Heart left ventricle (tissue), 16 donors: ENCODE measurements around the gene RAB23. TPM values are rescaled to one million over a fixed set of nuclear protein-coding genes. Genes with fewer than 3 reads are reported as not detected.

ENCODE experiments used
- ATAC-seq, 4 donors: fragments of 200-7000 bp; cut with Tn5 transposase; one replicate each; pipeline ENCODE4 v1.9.1; 2020 to 2022; ENCODE audit warnings: moderate library complexity in 4 of 4, mild to moderate bottlenecking in 3 of 4, moderate number of reproducible peaks in 1 of 4
- DNase-seq, 5 donors: peaks; one replicate each; pipeline ENCODE4 v3.0.0-alpha.2; 2020
- H3K27ac ChIP-seq, 12 donors: fragments of 200-600 bp; sonication (generic) in 4 of 12; one replicate each; pipeline versions ENCODE4 v1.5.0 to v1.8.0; 2016 to 2022; ENCODE audit warnings: mild to moderate bottlenecking in 2 of 12
- H3K27me3 ChIP-seq, 9 donors: fragments of 200-600 bp; sonication (generic) in 2 of 9; one replicate each; pipeline versions ENCODE4 v1.5.1 to v1.8.0; 2016 to 2022; ENCODE audit warnings: mild to moderate bottlenecking in 3 of 9
- H3K36me3 ChIP-seq, 9 donors: fragments of 200-600 bp; sonication (generic) in 2 of 9; one replicate each; pipeline versions ENCODE4 v1.5.0 to v1.8.0; 2018 to 2022; ENCODE audit warnings: mild to moderate bottlenecking in 2 of 9
- H3K4me1 ChIP-seq, 12 donors: fragments of 200-600 bp; sonication (generic) in 4 of 12; one replicate each; pipeline versions ENCODE4 v1.5.0 to v1.8.0; 2016 to 2022; ENCODE audit warnings: mild to moderate bottlenecking in 3 of 12
- H3K4me3 ChIP-seq, 12 donors: fragments of 200-600 bp; sonication (generic) in 4 of 12; one replicate each; pipeline versions ENCODE4 v1.5.0 to v1.8.0; 2017 to 2022; ENCODE audit warnings: mild to moderate bottlenecking in 9 of 12, moderate library complexity in 4 of 12
- H3K9me3 ChIP-seq, 12 donors: fragments of 200-600 bp; sonication (generic) in 4 of 12; one replicate each; pipeline versions ENCODE4 v1.5.0 to v1.8.0; 2016 to 2022; ENCODE audit warnings: mild to moderate bottlenecking in 1 of 12
- CTCF ChIP-seq, 12 donors: fragments of 200-600 bp; sonication (generic) in 4 of 12; IDR thresholded peaks; one replicate each; pipeline versions ENCODE4 v1.5.0 to v1.8.0; 2018 to 2022; ENCODE audit warnings: antibody characterized with exemption in 12 of 12, mild to moderate bottlenecking in 5 of 12
- POLR2A ChIP-seq, 2 donors: fragments of 450-650 bp; IDR thresholded peaks; one replicate each; pipeline ENCODE4 v1.6.1; 2017; ENCODE audit warnings: antibody characterized with exemption in 2 of 2, mild to moderate bottlenecking in 2 of 2, moderate library complexity in 2 of 2
- WGBS, 4 donors: extraction: QIAGEN DNeasy Blood & Tissue Kit in 2 of 4; methylation state at CpG; one replicate each; pipeline versions ENCODE4 v1.1.5 to v1.1.7; 2013 to 2018; 5-methylcytosine and 5-hydroxymethylcytosine counted together
- intact Hi-C, 10 donors: fragments of 100-400 bp; cut with DNase I; formaldehyde crosslinking; loops; one replicate each; pipeline versions ENCODE4 v1.11.1 to v1.14.2; 2022
- long read RNA-seq, 3 donors: library from polyadenylated mRNA; unstranded; transcript quantifications; one replicate each; pipeline ENCODE4 v2.0.0, GENCODE V29; 2020 to 2021
- polyA plus RNA-seq, 2 donors: library from polyadenylated mRNA; stranded (reverse); fragments of 200-250 nt; gene quantifications; one replicate each; pipeline ENCODE4 v1.2.3, GENCODE V29; 2013
- total RNA-seq, 9 donors: library from RNA; depleted of rRNA in 2 of 9; stranded (reverse); fragments of >200 nt in 2 of 9; fragmentation: NEBNext Ultra II Directional in 3 of 9; extraction: Animal tissue kit (Norgen Biotek cat#: 25700) in 3 of 9; gene quantifications; one replicate each; pipeline versions ENCODE4 v1.1.0 to v1.2.4, GENCODE V29; 2016 to 2023
- donor health status: ischemic (EF 13 %, LVEDD 7.1; RV severe dilation, severe dysfunction).
- donor health status: healthy with polysubstance abuse.
- donor health status: DM: no; HTN: yes; CAD: no.
- donor health status: DM: no; HTN: no; CAD: no.
- donor health status: ischemic (EF 25% LVEDD 6.9; RV normal size, moderate dysfunction).
- donor health status: ischemic (EF 25% LVEDD 5.7; RV mildly dilated, moderate dysfunction).
- donor health status: healthy.
- donor health status: DM: yes; HTN: yes; CAD: no.
- donor health status: ischemic (EF 35%, LVEDD 5.7; RV mildly dilated, moderate dysfunction).
- donor health status: nonischemic (EF 11% LVEDD 7.7; RV severe dilation, severe dysfunction).
- donor health status: DM: yes; HTN: yes; CAD: no.
- donor health status: PGD.
- donor health status: ischemic (EF 29% LVEDD 5.4; RV normal size, mild dysfunction).
- donor health status: nonischemic (EF 23%, LVEDD 6.1; RV moderate dilation, normal function).

The RAB23 gene
- total RNA-seq = 10 to 100 TPM in 4 of 9 donors, 1 to 10 TPM in 5; 7.6 to 15.4 (median 9.6) TPM
- 1 to 10 TPM; 2.6 to 7.7 TPM for polyA plus RNA-seq
- long read RNA-seq, donor 1, full-length matches to known transcripts = 13 of 19 reads
- long read RNA-seq, donor 1, partial matches to known transcripts = 0 of 19 reads
- long read RNA-seq, donor 1, other reads (novel, unspliced or antisense) = 6 of 19 reads
- long read RNA-seq, donor 2, full-length matches to known transcripts = 2 of 5 reads
- long read RNA-seq, donor 2, partial matches to known transcripts = 0 of 5 reads
- long read RNA-seq, donor 2, other reads (novel, unspliced or antisense) = 3 of 5 reads
- long read RNA-seq, donor 3, full-length matches to known transcripts = 18 of 35 reads
- long read RNA-seq, donor 3, partial matches to known transcripts = 0 of 35 reads
- long read RNA-seq, donor 3, other reads (novel, unspliced or antisense) = 17 of 35 reads

GRCh38 chr6:57221936-57222742, at the start of gene RAB23:
Gene RAB23 (minus strand): TSS chr6:57222307. CDS start chr6:57210380, 11,927 bp downstream.
- Histone ChIP-seq H3K9me3 (peaks cover 0 to 7% (median 0%) of the 10 kb centered on the region in 12 donors), H3K4me1 (peaks cover 0 to 15% (median 3%) of the 10 kb centered on the region in 12 donors), H3K4me3 (peak within 1 kb of the TSS; percentile 64 to 98 (median 86)), H3K27me3 (no peaks in the 10 kb centered on the region), H3K36me3 (no peaks in the 10 kb centered on the region), H3K27ac (peak within 1 kb of the TSS; percentile 14 to 96 (median 84))
- TF ChIP-seq CTCF (IDR thresholded peaks at IDR 0.05) (peak in 2 of 12 donors; percentile 5 to 34), POLR2A (IDR thresholded peaks at IDR 0.05) (peak in 1 of 2 donors; percentile 86)
- 0 to 1% (median 0%) methylated on average over 25 to 69 of the region's 69 CpGs for WGBS, 4 donors
- ATAC-seq (peak; percentile 98 to 99 (median 98)), DNase-seq (peak; percentile 84 to 94 (median 89))
- intact Hi-C loops = loop anchor here in 4 of 10 donors (2.0 to 10.0 kb wide), 5 partner anchors 49 to 175 kb away; partner anchors contain the start of genes BAG2 (in 3 of the 4), PRIM2 (in 3 of the 4) and KIAA1586 (in 1 of the 4)

GRCh38 chr6:57268294-57268640, 46.2 kb upstream of the RAB23 start:
- H3K4me1 ChIP-seq = peaks cover 0 to 17% (median 0%) of the 10 kb centered on the region in 12 donors
- no peak overlapping the region for H3K4me3 ChIP-seq
- H3K36me3 ChIP-seq = no peaks in the 10 kb centered on the region
- ATAC-seq (no peak), DNase-seq (no peak)
- TF ChIP-seq CTCF (IDR thresholded peaks at IDR 0.05) (peak in 3 of 12 donors; percentile 9 to 24 (median 20)), POLR2A (IDR thresholded peaks at IDR 0.05) (no peak)
- no peaks in the 10 kb centered on the region for H3K27me3 ChIP-seq
- intact Hi-C loops = loop anchor here in 1 of 10 donors (5.0 kb wide), 1 partner anchor 34 kb away; no protein-coding TSS in a partner anchor
- peak overlapping the region in 1 of 12 donors; percentile 30 for H3K27ac ChIP-seq
- H3K9me3 ChIP-seq = peaks cover 0 to 3% (median 0%) of the 10 kb centered on the region in 12 donors

- no peaks in the 10 kb centered on the region for H3K27me3 ChIP-seq
- H3K36me3 ChIP-seq = no peaks in the 10 kb centered on the region
- H3K4me3 ChIP-seq = no peak overlapping the region
- peak overlapping the region in 2 of 12 donors; percentile 11 to 30 for H3K27ac ChIP-seq
- H3K9me3 ChIP-seq = peaks cover 0 to 3% (median 0%) of the 10 kb centered on the region in 12 donors
- ATAC-seq (peak; percentile 64 to 96 (median 86)), DNase-seq (peak in 3 of 5 donors; percentile 32 to 39 (median 33))
- intact Hi-C loops = loop anchor here in 1 of 10 donors (5.0 kb wide), 1 partner anchor 35 kb away; no protein-coding TSS in a partner anchor
- H3K4me1 ChIP-seq = peaks cover 0 to 22% (median 0%) of the 10 kb centered on the region in 12 donors
- no peak for TF ChIP-seq POLR2A (IDR thresholded peaks at IDR 0.05)
- TF ChIP-seq CTCF (IDR thresholded peaks at IDR 0.05) = peak in 8 of 12 donors; percentile 40 to 59 (median 48)
- WGBS, 4 donors = 79 to 86% (median 83%) methylated on average over 10 of the region's 10 CpGs
These were observed 45.6 kb upstream of the RAB23 start for GRCh38 chr6:57267586-57268293.
